Heart right ventricle (tissue), 16 donors: Measurements from ENCODE around the gene HSD11B1L. TPM values are rescaled to one million over a fixed set of nuclear protein-coding genes. Genes with fewer than 3 reads are reported as not detected.

Experiments
- ATAC-seq, 8 donors: fragments of 200-7000 bp; cut with Tn5 transposase; one replicate each; pipeline ENCODE4 v1.9.1; 2020; ENCODE audit warnings: mild to moderate bottlenecking in 8 of 8, moderate library complexity in 8 of 8, moderate number of reproducible peaks in 1 of 8
- DNase-seq, 2 donors: peaks; one replicate each; pipeline ENCODE4 v3.0.0-alpha.2; 2020
- H3K27ac ChIP-seq, 10 donors: fragments of 200-600 bp; sonication (generic) in 2 of 10; one replicate each; pipeline versions ENCODE4 v1.5.0 to v1.8.0; 2020 to 2022; ENCODE audit warnings: mild to moderate bottlenecking in 3 of 10
- H3K27me3 ChIP-seq, 7 donors: fragments of 200-600 bp; one replicate each; pipeline ENCODE4 v1.8.0; 2021 to 2022; ENCODE audit warnings: mild to moderate bottlenecking in 2 of 7
- H3K36me3 ChIP-seq, 9 donors: fragments of 200-600 bp; sonication (generic) in 1 of 9; one replicate each; pipeline versions ENCODE4 v1.5.0 to v1.8.0; 2020 to 2022; ENCODE audit warnings: mild to moderate bottlenecking in 2 of 9
- H3K4me1 ChIP-seq, 9 donors: fragments of 200-600 bp; sonication (generic) in 1 of 9; one replicate each; pipeline versions ENCODE4 v1.5.0 to v1.8.0; 2020 to 2022; ENCODE audit warnings: mild to moderate bottlenecking in 4 of 9
- H3K4me3 ChIP-seq, 10 donors: fragments of 200-600 bp; sonication (generic) in 2 of 10; one replicate each; pipeline versions ENCODE4 v1.5.0 to v1.8.0; 2020 to 2022; ENCODE audit warnings: mild to moderate bottlenecking in 7 of 10, moderate library complexity in 2 of 10
- H3K9me3 ChIP-seq, 11 donors: fragments of 200-600 bp in 10 of 11; sonication (generic) in 2 of 11; one replicate each; pipeline versions ENCODE4 v1.5.0 to v1.8.0; 2013 to 2022; ENCODE audit warnings: mild to moderate bottlenecking in 2 of 11, control low read depth in 1 of 11, moderate library complexity in 1 of 11
- CTCF ChIP-seq, 9 donors: fragments of 200-600 bp; sonication (generic) in 2 of 9; IDR thresholded peaks; one replicate each; pipeline versions ENCODE4 v1.5.0 to v1.8.0; 2021 to 2022; ENCODE audit warnings: antibody characterized with exemption in 9 of 9, mild to moderate bottlenecking in 5 of 9, moderate library complexity in 1 of 9
- WGBS, 2 donors: extraction: QIAGEN DNeasy Blood & Tissue Kit; methylation state at CpG; one replicate each; pipeline ENCODE4 v1.1.7; 2013; ENCODE audit warnings: inconsistent platforms in 1 of 2; 5-methylcytosine and 5-hydroxymethylcytosine counted together
- intact Hi-C, 10 donors: fragments of 100-400 bp; cut with DNase I; formaldehyde crosslinking; loops; one replicate each; pipeline versions ENCODE4 v1.11.1 to v1.14.2; 2022
- polyA plus RNA-seq, 2 donors: library from polyadenylated mRNA; stranded (reverse); fragments of 200-250 nt; gene quantifications; one replicate each; pipeline ENCODE4 v1.2.3, GENCODE V29; 2013
- total RNA-seq, 10 donors: library from RNA; stranded (reverse); fragmentation: NEBNext Ultra II Directional in 3 of 10; extraction: Animal tissue kit (Norgen Biotek cat#: 25700) in 3 of 10; gene quantifications; one replicate each; pipeline versions ENCODE4 v1.2.1 to v1.2.4, GENCODE V29; 2021 to 2023
- donor health status: Arrhythmogenic right ventricular cardiomyopathy.
- donor health status: ischemic (EF 13 %, LVEDD 7.1; RV severe dilation, severe dysfunction).
- donor health status: healthy with polysubstance abuse.
- donor health status: DM: no; HTN: yes; CAD: no.
- donor health status: DM: no; HTN: no; CAD: no.
- donor health status: ischemic (EF 25% LVEDD 6.9; RV normal size, moderate dysfunction).
- donor health status: ischemic (EF 25% LVEDD 5.7; RV mildly dilated, moderate dysfunction).
- donor health status: healthy.
- donor health status: DM: yes; HTN: yes; CAD: no.
- donor health status: Ischemic cardiomyopathy.
- donor health status: ischemic (EF 35%, LVEDD 5.7; RV mildly dilated, moderate dysfunction).
- donor health status: nonischemic (EF 11% LVEDD 7.7; RV severe dilation, severe dysfunction).
- donor health status: DM: yes; HTN: yes; CAD: no.
- donor health status: PGD.
- donor health status: ischemic (EF 29% LVEDD 5.4; RV normal size, mild dysfunction).
- donor health status: nonischemic (EF 23%, LVEDD 6.1; RV moderate dilation, normal function).

HSD11B1L gene
- total and polyA plus RNA-seq, 12 donors: 3.3 to 13.2 (median 4.3) TPM

DNA sequence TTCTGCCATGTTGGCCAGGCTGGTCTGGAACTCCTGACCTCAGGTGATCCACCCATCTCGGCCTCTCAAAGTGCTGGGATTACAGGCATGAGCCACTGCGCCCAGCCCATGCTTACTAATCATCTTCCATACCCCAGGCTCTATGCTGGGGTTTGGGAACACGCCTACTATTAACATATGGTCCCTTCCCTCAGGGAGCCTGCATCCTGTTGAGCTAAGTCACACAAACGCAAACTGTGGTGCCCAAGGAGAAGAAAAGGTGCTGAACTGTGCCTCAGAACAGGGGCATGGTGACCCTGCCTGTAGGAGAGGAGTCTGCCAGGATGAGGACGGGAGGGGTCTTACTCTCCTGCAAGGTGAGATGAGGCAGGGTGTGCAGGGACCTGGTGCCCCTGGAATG is 6.1 kb upstream of the HSD11B1L start:
- no peaks in the 10 kb centered on the region for H3K27me3 ChIP-seq
- ATAC-seq (no peak), DNase-seq (no peak)
- H3K4me1 ChIP-seq: peaks cover 5 to 25% (median 16%) of the 10 kb centered on the region in 9 donors
- intact Hi-C loops: loop anchor here in 2 of 10 donors (5.0 kb wide), 2 partner anchors 47 to 52 kb away; partner anchors contain the start of genes SAFB (in 1 of the 2) and SAFB2 (in 1 of the 2)
- 82 to 84% methylated on average over 5 of the region's 5 CpGs for WGBS, 2 donors
- H3K27ac ChIP-seq: no peak overlapping the region
- no peak overlapping the region for H3K4me3 ChIP-seq
- no peak for TF ChIP-seq CTCF (IDR thresholded peaks at IDR 0.05)
- peaks cover 0 to 32% (median 6%) of the 10 kb centered on the region in 9 donors for H3K36me3 ChIP-seq
- H3K9me3 ChIP-seq: no peaks in the 10 kb centered on the region

GRCh38 chr19:5676105-5676771 is 4.6 kb upstream of the HSD11B1L start:
- no peak for TF ChIP-seq CTCF (IDR thresholded peaks at IDR 0.05)
- Histone ChIP-seq H3K27me3 (no peaks in the 10 kb centered on the region), H3K27ac (no peak overlapping the region), H3K9me3 (no peaks in the 10 kb centered on the region), H3K4me1 (peaks cover 5 to 30% (median 20%) of the 10 kb centered on the region in 9 donors), H3K36me3 (peaks cover 0 to 25% (median 0%) of the 10 kb centered on the region in 9 donors), H3K4me3 (no peak overlapping the region)
- DNase-seq (no peak), ATAC-seq (no peak)
- 68 to 74% methylated on average over 17 of the region's 17 CpGs for WGBS, 2 donors
- intact Hi-C loops: loop anchor here in 2 of 10 donors (5.0 kb wide), 2 partner anchors 49 to 54 kb away; partner anchors contain the start of genes SAFB (in 1 of the 2) and SAFB2 (in 1 of the 2)

DNA sequence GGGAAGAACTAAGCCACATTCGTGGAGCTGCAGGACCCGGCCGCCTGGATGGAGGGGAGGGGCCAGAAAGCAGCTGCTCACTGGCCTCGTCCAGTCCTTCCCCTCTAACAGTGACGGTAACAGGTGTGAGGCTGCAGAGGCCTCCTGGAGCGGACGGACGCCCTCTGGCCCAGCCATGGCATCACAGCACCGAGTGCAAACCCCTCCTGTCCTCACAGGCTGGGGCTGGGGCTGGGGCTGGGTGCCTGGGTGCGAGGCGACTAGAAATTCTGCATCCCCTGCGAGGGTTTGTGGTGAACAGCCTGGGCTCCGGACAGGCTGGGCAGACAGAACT is 4.1 kb upstream of the HSD11B1L start:
- Histone ChIP-seq H3K27ac (no peak overlapping the region), H3K9me3 (no peaks in the 10 kb centered on the region), H3K4me3 (no peak overlapping the region), H3K27me3 (no peaks in the 10 kb centered on the region), H3K4me1 (peaks cover 5 to 32% (median 21%) of the 10 kb centered on the region in 9 donors), H3K36me3 (peaks cover 0 to 20% (median 0%) of the 10 kb centered on the region in 9 donors)
- intact Hi-C loops: loop anchor here in 2 of 10 donors (5.0 kb wide), 2 partner anchors 49 to 54 kb away; partner anchors contain the start of genes SAFB (in 1 of the 2) and SAFB2 (in 1 of the 2)
- whole genome bisulfite sequencing, 2 donors: 71 to 76% methylated on average over 13 of the region's 13 CpGs
- ATAC-seq (no peak), DNase-seq (no peak)
- no peak for TF ChIP-seq CTCF (IDR thresholded peaks at IDR 0.05)

DNA sequence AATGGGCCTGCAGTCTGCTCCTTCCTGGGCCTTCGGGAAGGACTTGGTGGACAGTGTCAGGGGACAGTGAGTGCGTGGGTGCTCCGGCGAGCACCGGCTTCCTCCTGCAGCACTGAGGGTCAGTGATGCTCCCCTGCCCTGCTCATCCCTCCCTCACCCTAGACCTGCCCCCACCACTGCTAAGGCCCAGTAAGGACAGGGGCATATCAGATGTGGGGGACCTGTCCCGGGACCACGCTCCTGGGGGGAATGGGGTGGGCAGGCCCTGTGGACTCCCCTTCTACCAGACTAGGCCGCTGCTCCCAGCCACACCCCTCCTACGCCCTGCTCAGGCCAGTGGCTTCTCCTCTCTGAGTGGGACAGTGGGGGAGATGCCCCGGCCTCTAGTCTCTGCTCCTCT is 3.7 kb upstream of the HSD11B1L start:
- H3K9me3 ChIP-seq: no peaks in the 10 kb centered on the region
- no peak overlapping the region for H3K27ac ChIP-seq
- H3K4me3 ChIP-seq: no peak overlapping the region
- intact Hi-C loops: loop anchor here in 2 of 10 donors (5.0 kb wide), 2 partner anchors 50 to 55 kb away; partner anchors contain the start of genes SAFB (in 1 of the 2) and SAFB2 (in 1 of the 2)
- H3K4me1 ChIP-seq: peaks cover 5 to 32% (median 21%) of the 10 kb centered on the region in 9 donors
- DNase-seq (no peak), ATAC-seq (no peak)
- TF ChIP-seq CTCF (IDR thresholded peaks at IDR 0.05): no peak
- 94 to 95% methylated on average over 10 of the region's 10 CpGs for WGBS, 2 donors
- H3K27me3 ChIP-seq: no peaks in the 10 kb centered on the region
- peaks cover 0 to 16% (median 0%) of the 10 kb centered on the region in 9 donors for H3K36me3 ChIP-seq
